Tibial nerve (tissue), 4 donors: ENCODE measurements around the gene NME3.

ENCODE experiments used
- EP300 ChIP-seq, 2 donors: sonication (generic); formaldehyde crosslinking; IDR thresholded peaks; one replicate each; pipeline ENCODE4 v1.6.1; 2017; ENCODE audit warnings: antibody characterized with exemption in 2 of 2, mild to moderate bottlenecking in 1 of 2
- TF ChIP-seq, protein P1 (sequence below), 5 experiments: fragments of 200-600 bp in 3 of 5; fragments of 450-650 bp in 2 of 5; sonication (generic) in 3 of 5; IDR thresholded peaks; one replicate each; pipeline ENCODE4 v1.5.1; 2016 to 2019; ENCODE audit warnings: antibody characterized with exemption in 5 of 5, mild to moderate bottlenecking in 3 of 5, moderate library complexity in 2 of 5

DNA sequence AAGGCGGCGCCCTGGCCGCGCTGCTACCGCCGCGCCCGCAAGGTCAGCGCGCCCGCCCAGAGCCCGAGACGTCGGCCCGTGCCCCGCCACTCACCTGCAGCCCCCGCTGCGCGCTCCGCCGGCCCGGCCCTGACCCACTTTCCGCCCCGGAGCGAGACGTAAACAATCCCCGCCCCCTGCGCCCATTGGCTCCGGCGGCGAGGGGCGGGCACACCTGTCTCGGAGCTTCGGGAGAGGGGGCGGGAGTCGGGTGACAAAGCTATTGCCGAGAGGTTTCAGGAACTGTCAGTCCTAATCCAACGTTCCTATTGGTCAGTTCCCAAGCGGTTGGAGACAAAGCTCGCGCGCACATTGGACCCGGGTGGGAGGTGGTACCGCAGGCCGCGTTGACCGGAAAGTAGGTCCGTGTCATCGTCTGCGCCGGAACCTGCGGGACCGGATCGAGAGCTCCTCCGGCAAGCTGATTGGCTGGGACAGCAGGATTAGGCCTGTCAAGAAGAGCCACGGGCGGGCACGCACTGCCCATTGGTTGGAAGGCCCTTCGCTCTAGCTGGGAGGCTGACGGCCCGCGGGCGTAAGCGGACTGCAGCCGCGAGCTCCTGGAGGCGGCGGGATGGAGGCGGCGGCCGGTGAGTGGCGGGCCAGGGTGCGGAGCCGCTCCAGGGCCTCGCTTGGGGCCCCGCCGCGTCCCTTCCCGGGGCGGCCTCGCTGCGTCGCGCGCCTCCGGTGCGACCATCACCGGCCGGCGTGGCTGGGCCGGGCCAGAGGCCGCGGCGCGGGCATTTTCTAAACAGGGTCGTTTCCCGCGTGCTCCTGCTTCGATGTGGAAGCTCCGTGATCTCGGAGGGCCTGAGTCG lies 11.3 kb upstream of the NME3 start, which contains the start of the genes NUBP2 and SPSB3:
- TF ChIP-seq, protein P1, sequence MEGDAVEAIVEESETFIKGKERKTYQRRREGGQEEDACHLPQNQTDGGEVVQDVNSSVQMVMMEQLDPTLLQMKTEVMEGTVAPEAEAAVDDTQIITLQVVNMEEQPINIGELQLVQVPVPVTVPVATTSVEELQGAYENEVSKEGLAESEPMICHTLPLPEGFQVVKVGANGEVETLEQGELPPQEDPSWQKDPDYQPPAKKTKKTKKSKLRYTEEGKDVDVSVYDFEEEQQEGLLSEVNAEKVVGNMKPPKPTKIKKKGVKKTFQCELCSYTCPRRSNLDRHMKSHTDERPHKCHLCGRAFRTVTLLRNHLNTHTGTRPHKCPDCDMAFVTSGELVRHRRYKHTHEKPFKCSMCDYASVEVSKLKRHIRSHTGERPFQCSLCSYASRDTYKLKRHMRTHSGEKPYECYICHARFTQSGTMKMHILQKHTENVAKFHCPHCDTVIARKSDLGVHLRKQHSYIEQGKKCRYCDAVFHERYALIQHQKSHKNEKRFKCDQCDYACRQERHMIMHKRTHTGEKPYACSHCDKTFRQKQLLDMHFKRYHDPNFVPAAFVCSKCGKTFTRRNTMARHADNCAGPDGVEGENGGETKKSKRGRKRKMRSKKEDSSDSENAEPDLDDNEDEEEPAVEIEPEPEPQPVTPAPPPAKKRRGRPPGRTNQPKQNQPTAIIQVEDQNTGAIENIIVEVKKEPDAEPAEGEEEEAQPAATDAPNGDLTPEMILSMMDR (IDR thresholded peaks at IDR 0.05): peak in 2 of 5 experiments; percentile 6 to 41
- peak; percentile 82 to 96 for TF ChIP-seq EP300 (IDR thresholded peaks at IDR 0.05)
